GM12865 (cell line): ENCODE results near the gene TIFAB.
A peak's percentile ranks its signal among the peaks of the same experiment; 100 is the strongest.

ENCODE experiments used
- DNase-seq: peaks from one replicate; pipeline ENCODE4 v3.0.0; 2010; ENCODE audit warnings: low read depth
- H3K4me3 ChIP-seq: 2 replicates; pipeline ENCODE4 v1.5.1; 2011; ENCODE audit warnings: mild to moderate bottlenecking, low read depth, low read length, control low read depth
- CTCF ChIP-seq: IDR thresholded peaks from 2 replicates; pipeline ENCODE4 v1.5.1; 2011; ENCODE audit warnings: low read length, control low read depth, low read depth, inconsistent platforms; ENCODE audit not compliant: insufficient read depth; ENCODE audit errors: missing control alignments

Gene TIFAB

GRCh38 chr5:135458356-135458755, 6.2 kb upstream of the TIFAB start:
- DNase-seq = no peak
- H3K4me3 ChIP-seq = no peak overlapping the region
- TF ChIP-seq CTCF = no peak

GRCh38 chr5:135457424-135458071, 5.4 kb upstream of the TIFAB start:
- DNase-seq = peak; percentile 79
- H3K4me3 ChIP-seq = no peak overlapping the region
- peak; percentile 95 for TF ChIP-seq CTCF

- no peak for TF ChIP-seq CTCF
- peak; percentile 45 for DNase-seq
- no peak overlapping the region for H3K4me3 ChIP-seq
Measured at GRCh38 chr5:135456238-135457099, 4.3 kb upstream of the TIFAB start.

- TF ChIP-seq CTCF = no peak
- no peak for DNase-seq
- no peak overlapping the region for H3K4me3 ChIP-seq
Measured at GRCh38 chr5:135455876-135456237, 3.7 kb upstream of the TIFAB start.

- DNase-seq = no peak
- no peak overlapping the region for H3K4me3 ChIP-seq
- no peak for TF ChIP-seq CTCF
Measured at GRCh38 chr5:135454946-135455345, 2.8 kb upstream of the TIFAB start.

- TF ChIP-seq CTCF = no peak
- H3K4me3 ChIP-seq = no peak overlapping the region
- DNase-seq = no peak
Measured at GRCh38 chr5:135453613-135454012, 1.5 kb upstream of the TIFAB start.
